GM12801 (cell line): ENCODE data around the gene EIF3K.

Experiments used
- CTCF ChIP-seq: IDR thresholded peaks from one replicate; pipeline ENCODE4 v1.5.1; 2011; ENCODE audit warnings: control low read depth; ENCODE audit not compliant: insufficient read length; ENCODE audit errors: extremely low read depth

The EIF3K gene

DNA sequence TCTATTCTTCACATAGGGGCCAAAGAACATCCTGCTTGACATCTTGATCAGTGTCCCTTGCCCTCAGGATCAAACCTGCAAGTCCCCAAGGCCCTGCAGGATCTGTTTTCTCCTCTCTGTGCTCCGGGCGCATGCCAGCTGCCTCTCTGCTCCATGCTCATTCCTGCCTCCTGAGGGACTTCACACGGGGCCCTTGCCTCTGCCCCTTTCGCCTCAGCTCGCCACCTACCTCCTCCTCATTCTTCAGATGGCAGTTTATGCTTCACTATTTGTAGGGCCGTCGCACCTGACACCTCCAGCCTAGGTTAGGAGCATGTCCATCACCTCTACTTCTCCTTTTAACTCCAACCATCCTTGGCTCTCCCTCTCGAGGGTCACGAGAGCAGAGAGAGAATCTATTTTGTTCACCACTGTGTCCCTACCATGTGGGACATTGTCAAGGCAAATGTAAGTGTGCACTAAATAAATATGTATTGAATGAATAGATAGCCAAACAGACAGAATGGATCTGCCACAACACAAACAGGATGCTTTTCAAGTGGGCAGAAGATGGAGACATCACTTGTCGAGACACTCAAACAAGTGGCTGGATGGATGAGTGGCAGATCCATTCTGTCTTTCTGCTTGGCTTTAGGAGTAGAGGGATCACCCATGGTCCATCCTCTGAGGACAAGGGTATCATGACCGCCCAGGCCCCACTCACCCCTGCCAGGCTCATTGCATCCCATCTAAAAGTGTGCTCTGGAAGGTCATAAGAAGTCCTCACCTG lies 58.1 kb downstream of the EIF3K start:
- TF ChIP-seq CTCF: no peak

DNA sequence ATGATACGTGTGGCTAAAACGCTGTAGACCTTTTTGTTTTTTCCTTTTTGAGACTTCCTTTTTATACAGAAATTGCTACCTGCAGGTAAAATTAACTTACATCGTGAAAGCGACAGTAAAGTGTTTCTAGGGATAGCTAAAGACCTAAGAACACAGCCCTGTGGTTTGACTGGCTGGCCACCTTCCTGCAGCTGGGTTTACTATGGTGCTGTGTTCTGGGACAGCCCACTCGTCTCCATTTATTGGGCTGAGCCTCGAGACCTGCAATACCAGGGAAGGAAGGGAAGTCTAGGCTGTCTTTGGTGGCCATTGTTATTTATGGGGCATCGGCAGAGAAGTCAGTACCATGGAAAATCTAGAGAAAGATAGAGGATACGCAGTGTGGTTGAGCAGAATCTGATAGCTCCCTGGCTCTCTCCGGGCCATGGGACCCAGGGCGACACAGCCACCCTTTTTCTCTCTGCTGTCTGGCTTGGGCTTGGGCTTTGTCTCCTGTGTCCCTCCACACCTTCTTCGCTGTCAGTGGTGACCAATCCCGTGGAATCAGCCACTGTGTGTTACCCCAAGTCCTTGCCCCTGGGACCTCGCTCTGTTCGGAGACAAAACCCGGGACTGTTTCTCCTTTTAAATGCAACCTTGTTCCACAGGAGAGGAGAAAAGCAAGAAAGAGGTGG lies 59.4 kb downstream of the EIF3K start:
- TF ChIP-seq CTCF: no peak

DNA sequence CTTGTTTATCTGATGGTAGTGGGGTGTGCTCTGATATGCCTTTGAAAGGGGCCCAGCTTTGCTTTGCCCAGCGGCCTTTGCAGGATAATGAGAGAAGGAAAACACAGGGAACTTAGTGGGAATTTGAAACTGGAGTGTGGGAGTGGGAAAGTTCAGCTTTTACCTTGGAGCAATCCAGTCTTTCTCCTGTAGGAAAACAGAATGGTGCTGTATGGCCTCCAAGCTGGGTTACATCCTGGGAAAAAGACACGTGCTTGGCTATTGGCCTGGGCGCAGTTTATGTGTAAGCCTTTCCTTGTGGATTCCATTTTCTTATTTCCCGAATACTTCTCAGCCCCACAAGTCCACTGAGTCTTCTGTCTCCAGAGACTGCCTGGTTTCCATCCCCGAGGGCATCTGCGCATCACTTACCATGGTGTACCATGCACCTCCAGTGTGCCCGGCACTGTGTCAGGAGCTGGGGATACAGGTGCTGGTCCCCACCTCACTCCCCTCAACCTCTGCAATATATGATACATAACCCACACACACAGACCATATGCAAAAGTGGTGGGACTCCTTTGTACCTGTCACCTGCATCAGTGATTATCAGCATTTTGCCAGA lies 60.0 kb downstream of the EIF3K start:
- no peak for TF ChIP-seq CTCF

GRCh38 chr19:38679839-38680238 lies 60.9 kb downstream of the EIF3K start:
- TF ChIP-seq CTCF: no peak

- TF ChIP-seq CTCF: no peak
Measured at GRCh38 chr19:38682195-38682867, 63.3 kb downstream of the EIF3K start.

DNA sequence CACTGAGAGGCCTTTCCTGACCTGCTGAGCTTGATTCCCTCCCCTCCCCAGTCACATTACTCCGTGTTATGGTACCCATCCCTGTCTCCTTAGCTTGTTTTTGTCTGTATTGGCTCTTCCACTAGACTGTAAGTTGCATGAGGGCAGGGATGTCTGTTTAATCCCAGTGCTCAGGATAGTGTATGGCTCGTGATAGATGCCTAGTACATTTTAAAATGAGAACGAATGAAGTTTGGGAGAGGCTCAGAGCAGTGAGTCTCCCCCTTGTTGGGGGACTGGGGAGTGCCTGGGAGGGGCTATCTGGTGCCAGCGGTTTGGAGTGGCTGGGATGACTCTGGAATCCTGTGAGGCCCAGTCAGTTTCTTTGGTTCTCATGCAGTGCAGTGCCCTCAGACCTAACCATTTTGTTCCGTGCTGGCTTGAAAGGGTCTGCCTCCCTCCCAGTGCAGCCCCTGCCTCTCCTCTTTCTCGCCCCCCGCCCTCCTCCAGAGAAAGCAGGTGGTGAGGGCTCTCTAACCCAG lies 63.9 kb downstream of the EIF3K start:
- TF ChIP-seq CTCF: no peak
